ENCODE data around the gene GFOD1.
A peak's percentile ranks its signal among the peaks of the same experiment; 100 is the strongest.

Gene GFOD1

GRCh38 chr6:13372076-13372475 is 115.3 kb downstream of the GFOD1 start:
- H3K4me1 Mint-ChIP-seq (ENCODE audit: low read depth): peaks cover 9% of the 10 kb centered on the region
- no peaks in the 10 kb centered on the region for H3K9me3 Mint-ChIP-seq
- no peaks in the 10 kb centered on the region for H3K27me3 Mint-ChIP-seq
- H3K27ac Mint-ChIP-seq: no peak overlapping the region
- no peak overlapping the region for H3K4me3 Mint-ChIP-seq
- H3K36me3 Mint-ChIP-seq (ENCODE audit: low read depth): peaks cover 23% of the 10 kb centered on the region
- intact Hi-C loops (cut with micrococcal nuclease): no loop called here

DNA sequence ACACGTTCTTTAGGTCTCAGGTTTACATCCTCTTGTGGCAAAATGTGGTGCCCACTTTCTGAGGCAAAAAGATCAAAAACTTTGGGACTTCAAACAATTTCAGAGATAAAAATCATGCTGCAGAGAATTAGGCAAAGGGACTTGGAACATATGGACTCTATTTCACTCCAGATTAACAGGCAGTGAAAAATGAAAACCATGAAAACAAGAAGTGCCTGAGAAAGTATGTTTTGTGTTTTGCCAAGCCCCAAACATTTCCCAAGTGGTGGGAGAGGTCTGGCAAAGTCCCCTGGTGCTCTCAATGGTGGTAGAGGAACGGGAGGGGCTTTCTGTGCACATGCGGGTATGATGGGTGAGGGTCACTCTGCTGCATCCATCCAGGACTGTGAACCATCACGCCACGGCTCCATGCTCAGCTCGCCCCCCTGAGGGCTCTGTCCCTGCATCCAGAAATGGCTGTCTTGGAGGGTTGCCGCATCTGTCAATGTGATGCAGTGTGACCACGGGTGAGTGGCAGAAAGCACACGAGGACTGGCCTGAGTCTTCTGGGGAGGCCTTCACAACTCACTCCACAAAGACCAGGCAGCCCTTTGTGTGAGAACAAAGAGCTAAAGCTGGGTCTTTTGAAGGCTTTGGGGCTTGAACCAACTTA is 115.9 kb downstream of the GFOD1 start:
- H3K4me1 Mint-ChIP-seq (ENCODE audit: low read depth): peaks cover 9% of the 10 kb centered on the region
- no peak overlapping the region for H3K4me3 Mint-ChIP-seq
- no peaks in the 10 kb centered on the region for H3K9me3 Mint-ChIP-seq
- intact Hi-C loops (cut with micrococcal nuclease): no loop called here
- no peak overlapping the region for H3K27ac Mint-ChIP-seq
- no peaks in the 10 kb centered on the region for H3K27me3 Mint-ChIP-seq
- peaks cover 23% of the 10 kb centered on the region for H3K36me3 Mint-ChIP-seq (ENCODE audit: low read depth)

GRCh38 chr6:13370623-13371022 is 116.8 kb downstream of the GFOD1 start:
- Mint-ChIP-seq H3K9me3 (no peaks in the 10 kb centered on the region), H3K4me3 (no peak overlapping the region), H3K27me3 (no peaks in the 10 kb centered on the region), H3K27ac (no peak overlapping the region), H3K4me1 (ENCODE audit: low read depth) (peaks cover 9% of the 10 kb centered on the region), H3K36me3 (ENCODE audit: low read depth) (peaks cover 25% of the 10 kb centered on the region)
- intact Hi-C loops (cut with micrococcal nuclease): no loop called here

- H3K36me3 Mint-ChIP-seq (ENCODE audit: low read depth): peaks cover 36% of the 10 kb centered on the region
- peaks cover 9% of the 10 kb centered on the region for H3K4me1 Mint-ChIP-seq (ENCODE audit: low read depth)
- H3K9me3 Mint-ChIP-seq: no peaks in the 10 kb centered on the region
- H3K27me3 Mint-ChIP-seq: no peaks in the 10 kb centered on the region
- no peak overlapping the region for H3K4me3 Mint-ChIP-seq
- H3K27ac Mint-ChIP-seq: no peak overlapping the region
- intact Hi-C loops (cut with micrococcal nuclease): no loop called here
These were observed 117.8 kb downstream of the GFOD1 start for GRCh38 chr6:13369591-13369990.

GRCh38 chr6:13368731-13369115 is 118.7 kb downstream of the GFOD1 start:
- Mint-ChIP-seq H3K36me3 (ENCODE audit: low read depth) (peaks cover 44% of the 10 kb centered on the region), H3K27me3 (no peaks in the 10 kb centered on the region), H3K4me1 (ENCODE audit: low read depth) (peaks cover 5% of the 10 kb centered on the region), H3K4me3 (no peak overlapping the region), H3K27ac (no peak overlapping the region), H3K9me3 (no peaks in the 10 kb centered on the region)
- intact Hi-C loops (cut with micrococcal nuclease): no loop called here

GRCh38 chr6:13368079-13368730 is 119.2 kb downstream of the GFOD1 start:
- intact Hi-C loops (cut with micrococcal nuclease): no loop called here
- H3K4me1 Mint-ChIP-seq (ENCODE audit: low read depth): peaks cover under 1% of the 10 kb centered on the region
- H3K36me3 Mint-ChIP-seq (ENCODE audit: low read depth): peaks cover 42% of the 10 kb centered on the region
- no peak overlapping the region for H3K27ac Mint-ChIP-seq
- no peaks in the 10 kb centered on the region for H3K27me3 Mint-ChIP-seq
- no peak overlapping the region for H3K4me3 Mint-ChIP-seq
- no peaks in the 10 kb centered on the region for H3K9me3 Mint-ChIP-seq

DNA sequence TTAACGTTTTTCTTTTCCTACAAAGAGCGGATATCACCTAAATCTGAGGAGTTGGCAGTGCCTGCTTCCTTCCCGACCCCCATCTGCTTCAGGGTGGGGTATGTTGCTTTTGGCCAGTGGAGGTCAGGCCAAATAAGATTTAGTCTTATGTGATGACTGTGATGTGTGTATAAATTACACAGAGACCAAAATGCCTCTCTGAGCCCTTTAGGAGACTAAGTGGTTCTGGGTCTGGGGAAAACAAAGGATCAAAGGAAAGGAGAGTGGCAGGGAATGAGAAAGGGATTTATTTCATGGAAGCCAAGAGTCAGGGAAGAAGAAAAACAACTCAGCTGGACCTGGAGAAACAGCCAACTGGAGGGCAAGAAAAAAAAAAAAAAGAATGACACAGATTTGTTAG is 120.0 kb downstream of the GFOD1 start:
- H3K4me1 Mint-ChIP-seq (ENCODE audit: low read depth): peaks cover 5% of the 10 kb centered on the region
- no peaks in the 10 kb centered on the region for H3K9me3 Mint-ChIP-seq
- no peaks in the 10 kb centered on the region for H3K27me3 Mint-ChIP-seq
- H3K4me3 Mint-ChIP-seq: no peak overlapping the region
- intact Hi-C loops (cut with micrococcal nuclease): no loop called here
- H3K27ac Mint-ChIP-seq: no peak overlapping the region
- peaks cover 43% of the 10 kb centered on the region for H3K36me3 Mint-ChIP-seq (ENCODE audit: low read depth)

- Mint-ChIP-seq H3K27me3 (no peaks in the 10 kb centered on the region), H3K27ac (no peak overlapping the region), H3K4me3 (no peak overlapping the region), H3K9me3 (no peaks in the 10 kb centered on the region), H3K4me1 (ENCODE audit: low read depth) (peaks cover 17% of the 10 kb centered on the region), H3K36me3 (ENCODE audit: low read depth) (peaks cover 49% of the 10 kb centered on the region)
- intact Hi-C loops (cut with micrococcal nuclease): no loop called here
These were observed 122.1 kb downstream of the GFOD1 start for GRCh38 chr6:13365320-13365719.

- Mint-ChIP-seq H3K9me3 (no peaks in the 10 kb centered on the region), H3K4me1 (ENCODE audit: low read depth) (peaks cover 22% of the 10 kb centered on the region), H3K36me3 (ENCODE audit: low read depth) (peaks cover 53% of the 10 kb centered on the region), H3K4me3 (no peak overlapping the region), H3K27me3 (no peaks in the 10 kb centered on the region), H3K27ac (no peak overlapping the region)
- intact Hi-C loops (cut with micrococcal nuclease): no loop called here
These were observed 122.6 kb downstream of the GFOD1 start for GRCh38 chr6:13364842-13365241.

DNA sequence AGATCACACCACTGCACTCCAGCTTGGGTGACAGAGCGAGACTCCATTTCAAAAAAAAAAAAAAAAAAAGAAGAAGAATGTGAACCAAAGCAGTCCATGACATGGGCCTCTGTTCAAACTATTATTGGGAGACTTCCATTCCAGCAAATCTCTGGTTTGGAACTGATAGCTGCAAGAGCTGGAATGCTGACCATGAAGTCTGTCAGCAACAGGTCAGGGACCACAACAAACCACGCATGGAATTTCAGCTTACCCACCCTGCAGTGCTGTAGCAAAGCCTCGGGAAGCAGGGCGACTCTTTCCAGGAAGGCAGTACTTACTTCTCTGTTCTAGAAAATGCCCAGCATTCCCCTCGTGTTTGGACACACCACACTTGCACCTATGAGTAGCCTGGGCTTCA is 125.0 kb downstream of the GFOD1 start:
- Mint-ChIP-seq H3K9me3 (no peaks in the 10 kb centered on the region), H3K27ac (no peak overlapping the region), H3K27me3 (peaks cover 2% of the 10 kb centered on the region), H3K36me3 (ENCODE audit: low read depth) (peaks cover 64% of the 10 kb centered on the region), H3K4me3 (no peak overlapping the region), H3K4me1 (ENCODE audit: low read depth) (peaks cover 27% of the 10 kb centered on the region)
- intact Hi-C loops (cut with micrococcal nuclease): no loop called here

GRCh38 chr6:13360671-13361540 is 126.5 kb downstream of the GFOD1 start:
- H3K27ac Mint-ChIP-seq: peak overlapping the region; percentile 65
- intact Hi-C loops (cut with micrococcal nuclease): no loop called here
- H3K4me1 Mint-ChIP-seq (ENCODE audit: low read depth): peaks cover 37% of the 10 kb centered on the region
- H3K9me3 Mint-ChIP-seq: no peaks in the 10 kb centered on the region
- peaks cover 2% of the 10 kb centered on the region for H3K27me3 Mint-ChIP-seq
- peaks cover 67% of the 10 kb centered on the region for H3K36me3 Mint-ChIP-seq (ENCODE audit: low read depth)
- no peak overlapping the region for H3K4me3 Mint-ChIP-seq

DNA sequence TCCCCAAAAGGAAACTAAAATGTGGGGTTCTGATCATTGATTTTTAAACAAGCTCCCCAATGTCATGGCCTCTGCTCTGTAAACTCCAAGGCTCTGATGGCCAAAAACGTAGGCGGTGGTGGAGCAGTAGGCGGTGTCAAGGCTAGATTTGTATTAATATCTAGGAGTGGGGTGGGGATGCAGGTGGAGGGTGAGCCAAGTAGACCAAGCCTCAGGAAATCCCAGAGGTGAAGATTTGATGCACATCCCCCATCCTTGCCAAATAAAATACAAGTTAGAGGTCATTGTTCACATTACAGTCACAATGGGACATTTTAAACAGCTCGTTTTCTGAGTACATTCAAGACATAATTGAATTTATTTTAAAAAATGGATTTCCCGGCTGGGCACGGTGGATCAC is 128.1 kb downstream of the GFOD1 start:
- H3K27me3 Mint-ChIP-seq: peaks cover 4% of the 10 kb centered on the region
- no peak overlapping the region for H3K27ac Mint-ChIP-seq
- no peaks in the 10 kb centered on the region for H3K9me3 Mint-ChIP-seq
- intact Hi-C loops (cut with micrococcal nuclease): loop anchor here (10.0 kb wide), 1 partner anchor 66 kb away; no protein-coding TSS in a partner anchor
- no peak overlapping the region for H3K4me3 Mint-ChIP-seq
- peaks cover 52% of the 10 kb centered on the region for H3K4me1 Mint-ChIP-seq (ENCODE audit: low read depth)
- H3K36me3 Mint-ChIP-seq (ENCODE audit: low read depth): peaks cover 50% of the 10 kb centered on the region

- Mint-ChIP-seq H3K36me3 (ENCODE audit: low read depth) (peaks cover 43% of the 10 kb centered on the region), H3K4me1 (ENCODE audit: low read depth) (peaks cover 60% of the 10 kb centered on the region)
These were observed 128.9 kb downstream of the GFOD1 start for GRCh38 chr6:13358511-13358910.

DNA sequence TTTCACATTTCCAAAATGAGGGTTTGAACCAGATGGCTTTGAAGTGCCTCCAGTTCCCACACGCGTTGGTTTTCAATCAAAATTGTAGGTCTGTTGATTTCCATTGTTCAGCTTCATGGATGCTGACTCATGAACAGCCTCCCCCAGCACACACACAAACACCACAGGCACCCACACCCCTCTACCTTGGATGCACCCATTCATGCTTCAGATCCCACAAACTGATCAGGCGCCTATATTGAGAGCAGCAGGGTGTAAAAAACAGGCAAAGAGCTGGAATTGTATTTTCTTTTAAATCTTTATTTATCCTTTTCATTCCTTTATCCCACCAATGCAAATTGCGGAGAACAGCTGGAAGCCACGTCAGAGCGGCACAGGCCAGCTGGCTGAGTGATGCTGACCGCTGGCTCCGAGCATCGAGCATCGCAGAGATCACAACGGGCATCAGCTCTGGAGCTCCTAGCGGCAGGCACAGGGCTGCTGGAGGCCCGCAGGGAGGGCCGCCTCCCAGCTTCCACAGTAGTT is 129.8 kb downstream of the GFOD1 start:
- intact Hi-C loops (cut with micrococcal nuclease): loop anchor here (10.0 kb wide), 1 partner anchor 67 kb away; no protein-coding TSS in a partner anchor
- Mint-ChIP-seq H3K9me3 (no peaks in the 10 kb centered on the region), H3K4me1 (ENCODE audit: low read depth) (peaks cover 60% of the 10 kb centered on the region), H3K36me3 (ENCODE audit: low read depth) (peaks cover 36% of the 10 kb centered on the region), H3K4me3 (no peak overlapping the region), H3K27me3 (peaks cover 4% of the 10 kb centered on the region), H3K27ac (no peak overlapping the region)

More at GRCh38 chr6:13358511-13358910, 128.9 kb downstream of the GFOD1 start:
- no peaks in the 10 kb centered on the region for H3K9me3 Mint-ChIP-seq
- intact Hi-C loops (cut with micrococcal nuclease): loop anchor here (10.0 kb wide), 1 partner anchor 66 kb away; no protein-coding TSS in a partner anchor
- no peak overlapping the region for H3K4me3 Mint-ChIP-seq
- H3K27me3 Mint-ChIP-seq: peaks cover 4% of the 10 kb centered on the region
- H3K27ac Mint-ChIP-seq: no peak overlapping the region
